ENCODE results near the gene KCNIP4. TPM values are rescaled to one million over a fixed set of nuclear protein-coding genes. Genes with fewer than 3 reads are reported as not detected.
A peak's percentile ranks its signal among the peaks of the same experiment; 100 is the strongest.

The KCNIP4 gene
- total RNA-seq, 4 donors from 2014 or later = 0.19 TPM; not detected in 3

DNA sequence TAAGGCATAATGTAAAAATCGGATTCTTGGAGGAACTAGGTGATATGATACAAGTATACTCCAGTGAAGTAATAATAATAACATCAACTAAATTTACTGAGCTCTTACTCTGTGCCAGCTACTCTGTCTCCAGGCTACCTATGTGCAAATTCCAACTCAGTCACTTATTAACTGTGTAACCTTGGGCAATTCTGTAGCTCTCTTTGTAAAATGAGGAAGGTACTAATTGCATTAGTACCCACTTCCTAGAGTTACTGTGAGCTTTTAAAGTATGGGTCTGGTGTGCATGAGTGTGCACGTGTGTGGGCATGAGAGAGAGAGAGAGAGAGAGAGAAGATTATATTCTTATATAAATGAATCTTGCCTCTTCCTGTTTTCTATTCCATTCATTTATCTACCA, 169.9 kb downstream of the KCNIP4 start:
- no peak for DNase-seq
- WGBS, 2 donors = 42 to 53% methylated on average over 2 of the region's 2 CpGs
- no peaks in the 10 kb centered on the region for H3K4me1 ChIP-seq
- H3K36me3 ChIP-seq = no peaks in the 10 kb centered on the region
- H3K27me3 ChIP-seq = peaks cover 0 to 10% (median 0%) of the 10 kb centered on the region in 4 donors
- no peaks in the 10 kb centered on the region for H3K9me3 ChIP-seq
- TF ChIP-seq, protein P1, sequence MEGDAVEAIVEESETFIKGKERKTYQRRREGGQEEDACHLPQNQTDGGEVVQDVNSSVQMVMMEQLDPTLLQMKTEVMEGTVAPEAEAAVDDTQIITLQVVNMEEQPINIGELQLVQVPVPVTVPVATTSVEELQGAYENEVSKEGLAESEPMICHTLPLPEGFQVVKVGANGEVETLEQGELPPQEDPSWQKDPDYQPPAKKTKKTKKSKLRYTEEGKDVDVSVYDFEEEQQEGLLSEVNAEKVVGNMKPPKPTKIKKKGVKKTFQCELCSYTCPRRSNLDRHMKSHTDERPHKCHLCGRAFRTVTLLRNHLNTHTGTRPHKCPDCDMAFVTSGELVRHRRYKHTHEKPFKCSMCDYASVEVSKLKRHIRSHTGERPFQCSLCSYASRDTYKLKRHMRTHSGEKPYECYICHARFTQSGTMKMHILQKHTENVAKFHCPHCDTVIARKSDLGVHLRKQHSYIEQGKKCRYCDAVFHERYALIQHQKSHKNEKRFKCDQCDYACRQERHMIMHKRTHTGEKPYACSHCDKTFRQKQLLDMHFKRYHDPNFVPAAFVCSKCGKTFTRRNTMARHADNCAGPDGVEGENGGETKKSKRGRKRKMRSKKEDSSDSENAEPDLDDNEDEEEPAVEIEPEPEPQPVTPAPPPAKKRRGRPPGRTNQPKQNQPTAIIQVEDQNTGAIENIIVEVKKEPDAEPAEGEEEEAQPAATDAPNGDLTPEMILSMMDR (IDR thresholded peaks at IDR 0.05) = no peak
- TF ChIP-seq POLR2A (IDR thresholded peaks at IDR 0.05) = no peak
- no peak overlapping the region for H3K27ac ChIP-seq
- no peak overlapping the region for H3K4me3 ChIP-seq
- intact Hi-C loops (cut with DNase I) = no loop called here

DNA sequence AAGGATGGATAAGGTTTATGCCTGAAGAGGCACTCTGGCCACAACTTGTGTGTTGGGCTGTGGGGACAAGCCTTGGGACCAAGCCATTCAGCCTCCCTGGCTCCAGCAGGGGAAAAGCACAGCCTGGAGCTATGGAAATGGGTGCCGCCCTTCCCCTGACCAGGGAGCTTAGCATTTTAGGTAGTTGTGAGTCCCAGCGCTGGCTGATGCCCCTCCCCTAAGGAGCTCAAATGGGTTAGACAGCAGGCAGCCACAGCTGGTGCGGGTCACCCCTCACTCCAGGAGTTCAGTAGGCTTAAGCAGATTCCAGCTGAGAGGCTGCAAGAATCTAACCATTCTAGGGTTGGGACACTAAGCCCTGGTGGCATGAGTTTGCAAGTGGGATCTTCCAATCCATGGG, 172.9 kb downstream of the KCNIP4 start:
- no peak overlapping the region for H3K4me3 ChIP-seq
- WGBS, 2 donors = 100% methylated on average over 1 of the region's 3 CpGs; no CpG with 5 or more reads in 1 of the 2 donors
- H3K36me3 ChIP-seq = no peaks in the 10 kb centered on the region
- no peaks in the 10 kb centered on the region for H3K4me1 ChIP-seq
- no peak overlapping the region for H3K27ac ChIP-seq
- peaks cover 0 to 10% (median 0%) of the 10 kb centered on the region in 4 donors for H3K27me3 ChIP-seq
- intact Hi-C loops (cut with DNase I) = no loop called here
- no peak for DNase-seq
- H3K9me3 ChIP-seq = no peaks in the 10 kb centered on the region
- TF ChIP-seq, protein P1 (IDR thresholded peaks at IDR 0.05) = no peak
- TF ChIP-seq POLR2A (IDR thresholded peaks at IDR 0.05) = no peak

DNA sequence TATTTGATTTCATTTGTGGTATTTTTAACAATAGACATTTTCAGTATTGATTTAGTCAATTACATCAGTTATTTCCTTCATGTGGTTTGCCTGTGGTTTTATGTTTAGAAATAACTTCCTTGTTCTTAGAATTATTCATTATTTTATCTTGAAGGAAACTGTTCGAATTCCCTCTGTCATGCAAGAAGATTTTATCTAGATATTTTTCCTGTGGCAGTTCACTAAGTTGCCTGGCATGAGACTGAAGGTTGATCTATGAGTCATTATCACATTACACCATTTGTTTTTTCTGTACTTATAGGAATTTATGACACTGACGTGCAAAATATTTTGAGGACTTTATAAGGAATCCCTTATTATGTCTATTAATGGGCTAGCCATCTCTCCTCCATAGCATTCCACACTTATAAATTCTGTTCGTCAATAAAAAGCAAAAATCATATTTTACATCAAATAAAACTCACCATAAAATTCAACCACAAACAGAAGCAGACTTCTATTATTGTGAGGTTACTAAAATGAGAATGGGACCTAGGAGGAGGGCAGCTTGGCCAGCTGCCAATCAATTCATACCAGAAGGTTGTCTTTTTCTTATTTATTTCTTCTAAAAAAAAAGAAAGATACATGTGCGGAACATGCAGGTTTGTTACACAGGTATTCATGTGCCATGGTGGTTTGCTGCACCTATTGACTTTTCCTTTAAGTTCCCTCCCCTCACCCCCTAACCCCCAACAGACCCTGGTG, 179.0 kb downstream of the KCNIP4 start:
- Histone ChIP-seq H3K36me3 (no peaks in the 10 kb centered on the region), H3K27ac (no peak overlapping the region), H3K4me1 (peaks cover 0 to 3% (median 0%) of the 10 kb centered on the region in 3 donors), H3K9me3 (no peaks in the 10 kb centered on the region), H3K27me3 (no peaks in the 10 kb centered on the region), H3K4me3 (no peak overlapping the region)
- DNase-seq = no peak
- intact Hi-C loops (cut with DNase I) = loop anchor here (5.0 kb wide), 1 partner anchor 257 kb away; no protein-coding TSS in a partner anchor
- TF ChIP-seq POLR2A (IDR thresholded peaks at IDR 0.05) = no peak
- TF ChIP-seq, protein P1 (IDR thresholded peaks at IDR 0.05) = no peak
- 39 to 41% methylated on average over 4 of the region's 4 CpGs for WGBS, 2 donors

DNA sequence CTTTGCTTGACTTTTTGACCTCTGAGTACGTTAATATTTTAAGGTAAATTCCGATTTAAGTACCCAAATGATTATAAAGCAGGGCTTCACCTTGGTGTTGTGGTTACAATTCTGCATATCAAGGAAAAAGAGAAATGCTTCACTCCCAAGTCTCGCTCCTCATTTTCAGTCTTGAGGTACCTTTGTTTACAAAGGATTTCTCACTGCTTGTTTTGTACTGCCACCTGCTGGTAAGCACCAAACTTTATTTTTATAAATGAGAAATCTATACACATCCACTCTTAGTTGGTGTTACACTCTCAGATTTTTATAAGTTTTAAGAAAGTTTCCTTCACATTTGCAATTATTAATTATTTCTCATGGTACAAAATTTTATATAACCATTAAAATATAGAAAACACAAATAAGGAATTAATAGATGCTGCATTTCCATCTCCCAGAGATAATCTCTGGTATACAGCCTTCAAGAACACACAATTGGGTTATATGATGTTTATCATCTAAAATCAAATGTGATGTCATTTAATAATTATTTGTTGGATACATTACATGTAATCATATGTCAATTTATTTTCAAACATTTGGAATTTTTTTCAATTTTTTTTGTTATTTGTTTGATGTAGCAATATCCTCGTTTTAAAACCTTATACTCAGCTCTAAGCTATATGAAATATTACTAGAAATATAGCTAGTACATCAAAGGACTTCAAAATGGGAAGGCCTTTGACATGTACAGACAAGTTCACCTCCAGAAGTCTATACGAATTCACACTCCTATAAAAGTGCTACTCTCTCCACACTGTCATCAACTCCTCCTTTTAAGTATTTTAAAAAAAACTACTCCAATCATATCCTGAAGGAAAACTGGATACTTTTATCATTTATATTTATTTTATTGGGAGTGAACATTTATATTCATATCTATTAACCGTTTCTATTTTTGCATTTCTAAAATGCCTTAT, 179.9 kb downstream of the KCNIP4 start:
- no peak for TF ChIP-seq POLR2A (IDR thresholded peaks at IDR 0.05)
- TF ChIP-seq, protein P1 (IDR thresholded peaks at IDR 0.05) = peak; percentile 36 to 67 (median 56)
- intact Hi-C loops (cut with DNase I) = loop anchor here (5.0 kb wide), 1 partner anchor 256 kb away; no protein-coding TSS in a partner anchor
- no peak for DNase-seq

More for the DNA sequence above, 179.9 kb downstream of the KCNIP4 start:
- Histone ChIP-seq H3K27ac (no peak overlapping the region), H3K36me3 (no peaks in the 10 kb centered on the region), H3K9me3 (no peaks in the 10 kb centered on the region), H3K4me3 (no peak overlapping the region), H3K27me3 (no peaks in the 10 kb centered on the region), H3K4me1 (peaks cover 0 to 3% (median 0%) of the 10 kb centered on the region in 3 donors)
- 6 to 12% methylated on average over 6 of the region's 6 CpGs for WGBS, 2 donors
